GM12873 (cell line): ENCODE measurements around the gene FLAD1.

ENCODE experiments used
- CTCF ChIP-seq: IDR thresholded peaks from 2 replicates; pipeline ENCODE4 v1.5.1; 2012; ENCODE audit warnings: low read depth, mild to moderate bottlenecking, moderate library complexity, low read length, control low read depth; ENCODE audit not compliant: insufficient read depth; ENCODE audit errors: missing control alignments

The FLAD1 gene

DNA sequence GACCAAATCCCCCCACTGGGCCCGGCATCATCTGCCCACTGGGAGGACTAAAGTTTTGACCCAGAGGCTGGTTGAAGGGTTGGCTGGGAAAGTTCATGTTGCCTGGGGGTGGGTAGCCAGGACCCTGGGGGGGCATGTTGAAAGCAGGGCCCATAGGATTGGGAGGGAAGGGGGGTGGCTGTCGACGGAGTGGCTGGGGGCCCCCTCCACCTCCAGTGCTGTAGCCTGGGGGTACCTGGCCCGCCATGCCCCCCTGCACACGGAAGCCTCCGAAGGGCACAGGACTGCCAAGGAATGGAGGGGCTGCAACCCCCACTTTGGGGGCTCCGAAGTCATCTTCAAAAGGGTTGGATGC is 23.7 kb upstream of the FLAD1 start:
- TF ChIP-seq CTCF: no peak

- no peak for TF ChIP-seq CTCF
These were observed 22.6 kb upstream of the FLAD1 start for GRCh38 chr1:154960446-154961136.

- peak; percentile 57 for TF ChIP-seq CTCF
These were observed 21.7 kb upstream of the FLAD1 start, which contains the start of gene PYGO2 for GRCh38 chr1:154961207-154962155. Gene PYGO2 (minus strand): TSS chr1:154961782. CDS start chr1:154961576, 206 bp downstream.

DNA sequence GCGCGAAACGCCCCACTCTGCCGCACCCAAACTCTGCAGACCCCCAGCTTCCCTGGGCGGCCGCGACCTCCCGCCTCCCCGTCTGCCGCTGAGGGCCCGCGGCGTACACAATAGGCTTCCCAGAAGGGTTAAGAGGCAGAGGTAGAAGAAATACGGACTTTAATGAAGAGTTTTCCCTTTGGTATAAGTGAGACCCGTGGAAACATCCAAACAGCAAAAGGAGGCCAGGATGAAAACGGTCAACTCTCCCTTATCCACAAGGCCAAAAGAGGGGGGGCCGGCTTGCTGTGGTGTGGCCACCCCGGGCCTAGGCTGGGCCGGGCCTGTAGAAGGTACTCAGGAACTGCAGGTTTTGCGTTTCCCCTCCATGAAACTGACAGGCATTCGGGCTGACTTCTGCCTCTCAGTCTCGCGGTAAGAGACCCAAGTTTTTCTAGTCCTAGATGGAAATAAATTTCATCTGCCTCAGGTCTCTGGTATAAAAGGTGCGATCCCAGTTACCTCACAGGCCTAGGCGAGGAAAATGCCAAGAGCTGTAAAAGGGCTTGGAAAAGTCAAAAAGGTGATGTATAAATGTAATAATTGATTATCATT is 20.9 kb upstream of the FLAD1 start:
- no peak for TF ChIP-seq CTCF

- TF ChIP-seq CTCF: no peak
These were observed 20.3 kb upstream of the FLAD1 start for GRCh38 chr1:154962795-154963330.

GRCh38 chr1:154963643-154964042 is 19.5 kb upstream of the FLAD1 start:
- TF ChIP-seq CTCF: no peak

DNA sequence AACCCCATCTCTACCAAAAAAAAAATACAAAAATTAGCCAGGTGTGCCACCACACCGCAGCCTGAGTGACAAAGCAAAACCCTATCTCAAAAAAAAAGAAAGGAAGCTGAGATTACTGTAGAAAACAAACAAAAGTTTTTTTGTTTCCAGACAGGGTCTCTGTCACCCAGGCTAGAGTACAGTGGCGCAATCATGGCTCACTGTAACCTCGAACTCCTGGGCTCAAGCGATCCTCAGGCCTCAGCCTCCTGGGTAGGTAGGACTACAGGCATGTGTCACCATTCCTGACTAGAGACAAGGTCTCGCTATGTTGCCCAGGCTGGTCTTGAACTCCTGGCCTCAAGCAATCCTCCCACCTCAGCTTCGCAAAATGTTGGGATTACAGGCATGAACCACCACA is 18.8 kb upstream of the FLAD1 start:
- TF ChIP-seq CTCF: no peak
